ENCODE measurements around the gene PCNX2. TPM values are rescaled to one million over a fixed set of nuclear protein-coding genes. Genes with fewer than 3 reads are reported as not detected.

The PCNX2 gene
- total RNA-seq, 3 donors from 2014 or later: 15.1 to 17.3 (median 15.3) TPM

DNA sequence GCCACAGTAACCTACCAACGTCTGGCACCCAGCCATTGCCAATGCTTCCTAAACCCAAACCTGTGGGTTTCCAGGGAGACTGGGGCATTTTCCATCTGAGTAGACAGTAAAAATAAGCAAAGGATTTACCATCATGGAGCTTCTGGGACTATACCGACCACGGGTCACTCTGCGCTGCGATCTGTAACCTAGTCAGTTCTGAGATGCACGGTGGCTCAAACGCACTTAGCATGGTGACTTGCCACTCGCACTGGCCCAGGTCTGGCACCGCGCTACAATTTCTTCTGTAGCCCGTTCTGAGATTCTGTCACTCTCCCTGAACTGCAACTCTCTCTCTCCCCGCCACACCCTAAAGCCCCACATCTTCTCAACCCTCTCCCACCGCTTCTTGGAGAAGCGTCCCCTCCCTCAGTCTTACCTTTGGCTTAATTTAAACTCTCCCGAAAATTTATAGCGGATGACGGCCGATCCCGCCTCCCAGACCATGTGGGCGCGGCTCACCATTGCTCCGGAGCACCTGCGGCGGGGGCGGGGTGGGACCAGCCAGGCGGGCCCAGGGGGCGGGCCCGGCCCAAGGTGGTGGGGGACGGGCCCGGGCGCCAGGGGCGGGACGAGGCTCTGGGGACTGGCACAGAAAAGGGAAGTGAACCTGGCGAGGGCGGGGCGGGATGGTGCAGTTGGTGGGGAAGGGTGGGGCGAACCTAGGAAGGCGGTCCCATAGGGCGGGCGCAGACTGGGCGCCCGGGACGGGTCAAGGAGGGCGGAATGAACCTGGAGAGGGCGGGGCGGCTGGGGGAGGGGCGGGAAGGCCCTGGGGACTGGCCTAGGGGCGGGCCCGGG is 31.5 kb upstream of the PCNX2 start:
- no peaks in the 10 kb centered on the region for H3K36me3 Mint-ChIP-seq (ENCODE audit: insufficient read depth)
- peaks cover 7% of the 10 kb centered on the region for H3K4me1 Mint-ChIP-seq (ENCODE audit: low read depth)
- ATAC-seq (peak; percentile 84 to 89), DNase-seq (peak; percentile 87)
- no peaks in the 10 kb centered on the region for H3K9me3 Mint-ChIP-seq
- H3K27me3 Mint-ChIP-seq (ENCODE audit: low read depth): no peaks in the 10 kb centered on the region
- peak overlapping the region; percentile 80 for H3K4me3 Mint-ChIP-seq

GRCh38 chr1:233326319-233326718 is 30.8 kb upstream of the PCNX2 start:
- Mint-ChIP-seq H3K36me3 (ENCODE audit: insufficient read depth) (no peaks in the 10 kb centered on the region), H3K4me1 (ENCODE audit: low read depth) (peaks cover 7% of the 10 kb centered on the region), H3K4me3 (peak overlapping the region; percentile 80), H3K9me3 (no peaks in the 10 kb centered on the region), H3K27me3 (ENCODE audit: low read depth) (no peaks in the 10 kb centered on the region)
- no peak for DNase-seq
- ATAC-seq: no peak

GRCh38 chr1:233323718-233324117 is 28.2 kb upstream of the PCNX2 start:
- DNase-seq: no peak
- H3K36me3 Mint-ChIP-seq (ENCODE audit: insufficient read depth): no peaks in the 10 kb centered on the region
- H3K4me3 Mint-ChIP-seq: no peak overlapping the region
- peaks cover 2% of the 10 kb centered on the region for H3K4me1 Mint-ChIP-seq (ENCODE audit: low read depth)
- peaks cover 9% of the 10 kb centered on the region for H3K27me3 Mint-ChIP-seq (ENCODE audit: low read depth)
- H3K9me3 Mint-ChIP-seq: no peaks in the 10 kb centered on the region
- no peak for ATAC-seq

DNA sequence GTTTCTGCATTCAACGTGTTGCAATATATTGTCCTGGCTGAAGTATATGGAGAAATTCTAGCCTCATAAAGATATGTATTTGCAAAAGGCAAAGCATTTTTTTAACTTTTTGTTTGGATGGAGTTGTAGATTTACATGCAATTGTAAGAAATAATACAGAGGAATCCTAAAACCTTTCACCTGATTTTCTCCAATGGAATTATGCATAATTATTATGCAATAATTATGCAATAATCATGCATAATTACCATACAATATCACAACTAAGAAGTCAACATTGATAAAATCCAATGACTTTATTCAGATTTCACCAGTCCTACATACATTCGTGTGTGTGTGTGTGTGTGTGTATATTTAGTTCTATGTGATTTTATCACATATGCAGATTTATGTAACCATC is 24.5 kb upstream of the PCNX2 start:
- ATAC-seq (no peak), DNase-seq (no peak)
- Mint-ChIP-seq H3K4me3 (no peak overlapping the region), H3K36me3 (ENCODE audit: insufficient read depth) (no peaks in the 10 kb centered on the region), H3K9me3 (no peaks in the 10 kb centered on the region), H3K27me3 (ENCODE audit: low read depth) (peaks cover 12% of the 10 kb centered on the region), H3K4me1 (ENCODE audit: low read depth) (no peaks in the 10 kb centered on the region)

DNA sequence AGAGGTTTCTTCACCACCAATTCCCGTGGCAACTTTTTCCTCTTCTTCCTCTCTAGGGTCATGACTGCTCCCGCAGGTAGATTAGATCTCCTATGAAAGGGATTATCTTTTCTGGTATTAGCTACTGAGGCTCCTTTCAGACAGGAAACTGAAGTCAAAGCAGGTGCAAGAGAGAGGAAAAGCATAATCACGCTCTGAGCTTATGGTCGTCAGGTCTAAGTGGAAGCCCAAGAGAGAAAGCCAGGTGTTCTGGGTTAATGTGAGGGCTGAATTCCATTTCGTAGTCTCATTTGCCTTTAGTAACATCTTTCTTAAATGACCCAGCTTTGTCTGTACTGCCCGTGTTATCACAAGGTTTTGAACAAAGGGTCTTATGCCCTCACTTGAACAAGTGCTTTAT is 23.7 kb upstream of the PCNX2 start:
- peaks cover 14% of the 10 kb centered on the region for H3K27me3 Mint-ChIP-seq (ENCODE audit: low read depth)
- ATAC-seq: no peak
- H3K4me3 Mint-ChIP-seq: no peak overlapping the region
- H3K36me3 Mint-ChIP-seq (ENCODE audit: insufficient read depth): no peaks in the 10 kb centered on the region
- no peak for DNase-seq
- no peaks in the 10 kb centered on the region for H3K9me3 Mint-ChIP-seq
- H3K4me1 Mint-ChIP-seq (ENCODE audit: low read depth): no peaks in the 10 kb centered on the region

DNA sequence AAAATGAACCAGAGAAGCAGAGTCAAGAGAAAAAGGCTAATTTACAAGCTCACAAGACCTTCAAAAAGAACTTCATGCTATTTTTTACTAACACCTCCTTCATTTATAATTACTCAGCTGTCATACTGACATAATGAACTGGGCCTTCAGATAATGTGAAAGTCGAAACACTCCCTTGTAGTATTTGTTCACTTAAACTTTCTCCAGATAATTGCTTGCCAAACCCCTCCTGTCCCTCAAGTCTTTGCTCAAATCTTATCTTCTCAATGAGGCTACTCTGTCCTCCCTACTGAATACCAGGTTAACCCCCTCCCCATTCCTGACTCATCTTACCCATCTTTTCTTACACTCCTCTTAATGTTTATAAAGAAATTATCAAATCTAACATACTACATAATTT is 20.9 kb upstream of the PCNX2 start:
- H3K4me3 Mint-ChIP-seq: no peak overlapping the region
- no peaks in the 10 kb centered on the region for H3K4me1 Mint-ChIP-seq (ENCODE audit: low read depth)
- peaks cover 16% of the 10 kb centered on the region for H3K27me3 Mint-ChIP-seq (ENCODE audit: low read depth)
- no peaks in the 10 kb centered on the region for H3K36me3 Mint-ChIP-seq (ENCODE audit: insufficient read depth)
- no peaks in the 10 kb centered on the region for H3K9me3 Mint-ChIP-seq
- no peak for ATAC-seq
- no peak for DNase-seq

DNA sequence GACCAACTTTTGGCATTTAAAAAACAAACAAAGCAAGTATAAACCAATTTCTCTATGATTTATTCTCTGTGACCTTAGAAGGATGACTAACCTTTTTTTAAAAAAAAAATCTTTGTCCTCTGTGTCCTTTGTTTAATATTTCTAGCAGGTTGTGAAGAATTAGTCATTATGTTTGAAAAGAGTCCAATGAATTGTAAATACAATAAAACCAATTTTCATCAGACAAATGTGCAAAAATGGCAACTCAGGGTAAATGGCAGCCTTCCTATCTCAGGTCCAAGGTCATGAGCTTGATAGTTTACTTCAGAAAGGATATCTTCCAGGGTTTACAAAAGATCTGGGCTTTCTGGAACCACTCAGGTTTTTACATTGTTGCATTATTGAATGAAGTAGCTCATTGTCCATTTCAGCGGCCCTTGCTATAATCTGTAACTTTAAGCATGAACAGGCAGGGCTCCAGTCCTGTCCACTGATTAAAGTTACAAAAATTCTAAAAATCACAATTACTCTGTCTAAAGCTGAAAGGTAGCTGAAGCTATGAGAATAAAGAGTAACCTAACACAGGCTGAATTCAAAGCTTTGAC is 20.3 kb upstream of the PCNX2 start:
- H3K4me1 Mint-ChIP-seq (ENCODE audit: low read depth): no peaks in the 10 kb centered on the region

DNA sequence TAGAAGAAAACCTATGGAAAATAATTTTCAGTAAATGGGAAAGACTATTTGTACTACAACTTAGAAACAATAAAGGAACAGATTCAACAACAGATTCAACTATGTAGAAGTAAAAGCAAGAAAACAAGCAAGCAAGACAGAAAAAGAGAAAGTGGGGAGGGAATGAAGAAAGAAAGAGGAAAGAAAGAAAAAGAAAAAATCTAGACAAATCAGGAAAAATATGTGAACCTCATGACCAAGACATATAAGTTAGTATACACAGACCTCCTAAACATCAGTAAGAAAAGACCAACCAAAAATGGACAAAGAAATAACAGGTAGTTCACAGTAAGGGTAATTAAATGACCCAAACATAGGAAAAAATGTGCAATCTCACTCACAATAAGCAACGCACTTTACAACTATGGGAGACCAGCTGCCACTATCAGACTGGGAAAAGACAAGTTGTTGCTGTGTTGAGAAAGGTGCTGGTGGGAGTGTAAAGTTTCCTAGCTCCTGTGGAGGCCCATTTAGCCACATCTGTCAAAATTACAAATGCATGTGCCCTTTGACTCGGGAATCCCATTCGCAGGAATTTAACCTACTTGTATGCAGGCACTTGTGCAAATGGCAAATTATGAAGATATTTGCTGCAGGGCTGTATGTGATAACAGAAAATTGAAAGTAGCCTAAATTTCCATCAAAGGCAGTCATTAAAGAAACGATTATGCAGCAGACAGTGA is 18.1 kb upstream of the PCNX2 start:
- H3K9me3 Mint-ChIP-seq: no peaks in the 10 kb centered on the region
- H3K27me3 Mint-ChIP-seq (ENCODE audit: low read depth): peaks cover 6% of the 10 kb centered on the region
- no peaks in the 10 kb centered on the region for H3K4me1 Mint-ChIP-seq (ENCODE audit: low read depth)
- H3K36me3 Mint-ChIP-seq (ENCODE audit: insufficient read depth): no peaks in the 10 kb centered on the region
- no peak for DNase-seq
- no peak for ATAC-seq
- no peak overlapping the region for H3K4me3 Mint-ChIP-seq

More for the DNA sequence above, 20.3 kb upstream of the PCNX2 start:
- DNase-seq (no peak), ATAC-seq (no peak)
- Mint-ChIP-seq H3K27me3 (ENCODE audit: low read depth) (peaks cover 16% of the 10 kb centered on the region), H3K36me3 (ENCODE audit: insufficient read depth) (no peaks in the 10 kb centered on the region), H3K9me3 (no peaks in the 10 kb centered on the region), H3K4me3 (no peak overlapping the region)

- Mint-ChIP-seq H3K27me3 (ENCODE audit: low read depth) (peaks cover 11% of the 10 kb centered on the region), H3K4me3 (no peak overlapping the region), H3K4me1 (ENCODE audit: low read depth) (no peaks in the 10 kb centered on the region), H3K36me3 (ENCODE audit: insufficient read depth) (no peaks in the 10 kb centered on the region), H3K9me3 (no peaks in the 10 kb centered on the region)
- DNase-seq: no peak
- ATAC-seq: no peak
Measured at GRCh38 chr1:233304489-233305102, 9.1 kb upstream of the PCNX2 start.

GRCh38 chr1:233300326-233300725 is 4.8 kb upstream of the PCNX2 start:
- ATAC-seq: no peak

DNA sequence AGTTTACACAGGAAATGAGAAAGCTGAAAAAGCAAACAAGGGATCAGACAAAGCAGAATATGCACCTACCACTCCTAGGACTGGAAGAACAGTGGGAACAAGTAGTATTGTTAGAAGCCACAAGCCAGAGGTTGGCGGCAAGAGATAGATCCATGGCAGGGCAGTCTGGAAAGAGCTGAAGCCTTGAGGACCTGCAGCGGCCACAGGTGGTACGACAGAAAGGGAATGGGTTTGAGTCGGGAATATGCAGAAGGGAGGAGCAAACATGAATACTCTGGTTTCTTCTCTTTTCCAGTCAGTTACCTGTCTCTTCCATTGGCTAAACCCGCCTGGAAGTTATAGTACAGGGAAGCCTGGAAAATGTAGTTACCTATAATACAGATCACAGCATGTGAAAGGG is 3.9 kb upstream of the PCNX2 start:
- no peak for DNase-seq
- no peaks in the 10 kb centered on the region for H3K36me3 Mint-ChIP-seq (ENCODE audit: insufficient read depth)
- no peak overlapping the region for H3K4me3 Mint-ChIP-seq
- ATAC-seq: no peak
- no peaks in the 10 kb centered on the region for H3K9me3 Mint-ChIP-seq
- peaks cover 12% of the 10 kb centered on the region for H3K4me1 Mint-ChIP-seq (ENCODE audit: low read depth)
- H3K27me3 Mint-ChIP-seq (ENCODE audit: low read depth): no peaks in the 10 kb centered on the region

More at GRCh38 chr1:233300326-233300725, 4.8 kb upstream of the PCNX2 start:
- Mint-ChIP-seq H3K27me3 (ENCODE audit: low read depth) (no peaks in the 10 kb centered on the region), H3K36me3 (ENCODE audit: insufficient read depth) (no peaks in the 10 kb centered on the region), H3K4me3 (no peak overlapping the region), H3K4me1 (ENCODE audit: low read depth) (peaks cover 6% of the 10 kb centered on the region), H3K9me3 (no peaks in the 10 kb centered on the region)
- DNase-seq: no peak

DNA sequence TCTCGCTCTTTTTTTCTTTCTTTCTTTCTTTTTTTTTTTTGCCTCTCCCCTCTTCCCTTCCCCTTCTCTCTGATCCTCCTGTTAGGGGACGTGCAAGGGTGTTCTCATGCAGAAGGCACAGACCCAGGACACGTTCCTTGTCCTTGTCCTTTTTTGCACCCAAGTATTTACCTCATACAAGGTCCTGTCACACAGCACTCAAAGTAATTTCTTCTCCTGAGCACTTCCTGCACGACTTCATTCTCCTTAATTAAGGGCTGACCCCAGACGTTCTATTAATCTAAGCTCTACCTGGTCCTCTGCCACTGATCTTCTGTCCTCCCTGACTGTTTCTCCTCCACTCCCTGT is 424 bp upstream of the PCNX2 start:
- DNase-seq: no peak
- ATAC-seq: no peak
- H3K9me3 Mint-ChIP-seq: no peaks in the 10 kb centered on the region
- no peaks in the 10 kb centered on the region for H3K27me3 Mint-ChIP-seq (ENCODE audit: low read depth)
- H3K4me1 Mint-ChIP-seq (ENCODE audit: low read depth): peaks cover 29% of the 10 kb centered on the region
- peak overlapping the region; percentile 94 for H3K4me3 Mint-ChIP-seq
- no peaks in the 10 kb centered on the region for H3K36me3 Mint-ChIP-seq (ENCODE audit: insufficient read depth)

- Mint-ChIP-seq H3K4me1 (ENCODE audit: low read depth) (peaks cover 29% of the 10 kb centered on the region), H3K9me3 (no peaks in the 10 kb centered on the region), H3K27me3 (ENCODE audit: low read depth) (no peaks in the 10 kb centered on the region), H3K36me3 (ENCODE audit: insufficient read depth) (no peaks in the 10 kb centered on the region), H3K4me3 (peak overlapping the region; percentile 94)
- ATAC-seq (peak; percentile 78 to 83), DNase-seq (peak; percentile 33)
Measured at GRCh38 chr1:233294913-233295236, 650 bp downstream of the PCNX2 start.

GRCh38 chr1:233293556-233294446 is 1.7 kb downstream of the PCNX2 start:
- no peaks in the 10 kb centered on the region for H3K36me3 Mint-ChIP-seq (ENCODE audit: insufficient read depth)
- H3K27me3 Mint-ChIP-seq (ENCODE audit: low read depth): no peaks in the 10 kb centered on the region
- ATAC-seq (no peak), DNase-seq (no peak)
- H3K4me3 Mint-ChIP-seq: peak overlapping the region; percentile 33
- H3K9me3 Mint-ChIP-seq: no peaks in the 10 kb centered on the region
- peaks cover 29% of the 10 kb centered on the region for H3K4me1 Mint-ChIP-seq (ENCODE audit: low read depth)

All from activated T-cell treated with anti-CD3 and anti-CD28 coated beads, Interleukin-2, amount 50 U/mL, for 4 hours (primary cell).